Stimulated activated CD4-positive, alpha-beta T cell treated with anti-CD3 and anti-CD28 coated beads, Interleukin-4, amount 100 ng/mL, for 48 hours (primary cell): ENCODE data around the gene QSOX1.

Source experiments
- DNase-seq, 2 donors: peaks; one replicate each; pipeline ENCODE4 v3.0.0-alpha.2; 2020; ENCODE audit warnings: low read depth in 2 of 2

Gene QSOX1

DNA sequence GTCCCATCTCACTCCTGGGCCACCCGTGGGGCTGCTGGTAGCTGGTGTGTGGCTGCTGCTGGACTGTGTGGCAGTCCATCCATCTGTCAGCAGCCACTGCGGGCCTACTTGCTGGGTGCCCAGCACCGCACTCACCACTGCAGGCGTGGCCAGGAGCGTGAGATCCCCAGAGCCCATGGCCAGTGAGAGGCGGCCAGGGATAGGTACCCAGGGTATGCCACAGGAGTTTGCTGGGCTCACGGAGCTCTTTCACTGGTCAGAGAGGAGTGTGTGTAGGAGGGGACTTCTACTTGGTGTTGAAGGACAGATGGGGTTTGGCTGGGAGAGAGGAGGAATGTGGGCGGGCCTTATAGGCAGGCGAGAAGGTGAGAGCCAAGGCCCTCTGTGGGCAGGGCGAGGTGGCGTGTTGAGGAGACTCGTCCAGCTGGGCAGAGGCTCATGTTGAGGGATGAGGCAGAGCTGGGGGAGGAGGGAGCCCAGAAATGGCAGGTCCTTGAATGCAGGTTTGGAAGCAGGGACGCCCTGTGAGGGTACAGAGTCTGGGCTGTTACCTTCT lies 15.0 kb downstream of the QSOX1 start:
- no peak for DNase-seq

- DNase-seq: no peak
Measured at GRCh38 chr1:180170546-180171151, 16.0 kb downstream of the QSOX1 start.

DNA sequence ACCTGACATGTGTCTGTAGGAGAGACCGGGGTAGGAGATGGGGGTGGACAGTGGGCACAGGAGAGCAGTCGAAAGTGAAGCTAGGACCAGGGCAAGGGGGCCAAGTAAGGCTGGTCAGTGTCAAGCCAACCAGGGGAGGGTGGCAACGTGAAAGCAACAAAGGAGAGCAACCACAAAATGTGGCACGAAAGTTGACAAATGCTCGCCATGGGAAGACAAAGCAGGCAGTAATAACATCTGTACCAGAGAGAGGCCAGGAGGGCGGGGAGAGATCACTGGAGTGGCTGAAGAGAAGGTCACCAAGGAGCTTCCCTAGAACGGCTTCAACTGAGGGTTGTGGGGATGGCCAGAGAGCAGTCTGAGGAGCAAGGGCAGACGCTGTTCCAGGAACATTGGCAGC lies 17.0 kb downstream of the QSOX1 start:
- no peak for DNase-seq

DNA sequence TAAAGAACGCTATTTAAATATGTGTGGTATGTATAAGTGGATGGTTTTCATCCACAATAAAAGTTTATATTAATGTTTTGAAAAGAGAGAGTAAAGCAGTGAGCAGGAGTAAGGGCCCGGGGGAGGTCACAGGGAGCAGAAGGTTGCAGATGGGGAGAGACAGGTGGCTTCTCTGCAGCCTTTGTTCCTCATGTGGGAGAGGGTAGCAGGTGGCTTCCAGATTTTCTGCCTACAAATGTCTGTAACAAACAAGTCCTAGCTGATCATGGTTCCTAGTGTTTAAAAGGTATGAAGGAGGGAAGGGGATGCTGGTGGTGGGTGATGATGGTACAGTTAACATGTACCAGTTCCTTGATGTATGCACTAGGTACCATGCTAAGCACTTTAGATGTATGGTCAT lies 18.8 kb downstream of the QSOX1 start:
- no peak for DNase-seq

DNA sequence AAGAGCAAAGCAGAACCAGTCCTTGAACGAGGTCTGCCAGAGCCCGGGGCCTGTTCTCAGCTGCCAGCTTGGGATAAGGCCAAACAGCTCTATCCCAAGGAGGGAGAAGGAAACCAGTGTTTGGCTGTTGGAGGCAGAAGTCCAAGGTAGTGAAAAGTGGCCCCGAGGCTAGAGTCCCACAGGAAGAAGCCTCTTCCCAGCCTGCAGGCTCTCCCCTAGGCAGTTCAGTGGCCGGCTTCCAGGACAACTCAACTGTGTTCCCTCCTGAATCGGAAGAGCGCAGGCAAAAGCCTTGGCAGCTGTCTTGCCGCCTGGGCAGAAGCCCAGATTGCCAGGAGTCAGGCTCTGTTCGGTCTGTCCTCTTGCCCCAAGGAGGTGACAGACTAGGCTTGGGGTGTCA lies 19.3 kb downstream of the QSOX1 start:
- DNase-seq: no peak

DNA sequence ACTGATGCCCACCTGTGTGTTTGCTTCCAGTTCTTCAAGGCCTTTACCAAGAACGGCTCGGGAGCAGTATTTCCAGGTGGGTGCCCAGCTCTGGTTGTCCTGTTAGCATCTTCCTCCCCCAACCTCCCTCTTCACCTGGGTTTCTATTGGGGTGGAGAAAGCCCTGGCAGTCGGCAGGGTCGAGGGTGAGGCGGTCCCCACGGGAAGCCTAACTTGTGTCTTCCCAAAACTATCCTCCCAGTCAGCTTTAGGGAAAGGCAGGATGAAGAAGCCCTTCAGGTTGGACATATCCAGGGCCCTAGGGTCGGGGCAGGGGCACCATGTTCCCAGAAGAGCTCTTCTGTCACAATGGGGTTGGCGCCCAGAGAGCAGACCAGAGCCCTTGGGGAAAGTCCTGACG lies 20.6 kb downstream of the QSOX1 start:
- DNase-seq: no peak

GRCh38 chr1:180175806-180176205 lies 21.1 kb downstream of the QSOX1 start:
- DNase-seq: no peak

DNA sequence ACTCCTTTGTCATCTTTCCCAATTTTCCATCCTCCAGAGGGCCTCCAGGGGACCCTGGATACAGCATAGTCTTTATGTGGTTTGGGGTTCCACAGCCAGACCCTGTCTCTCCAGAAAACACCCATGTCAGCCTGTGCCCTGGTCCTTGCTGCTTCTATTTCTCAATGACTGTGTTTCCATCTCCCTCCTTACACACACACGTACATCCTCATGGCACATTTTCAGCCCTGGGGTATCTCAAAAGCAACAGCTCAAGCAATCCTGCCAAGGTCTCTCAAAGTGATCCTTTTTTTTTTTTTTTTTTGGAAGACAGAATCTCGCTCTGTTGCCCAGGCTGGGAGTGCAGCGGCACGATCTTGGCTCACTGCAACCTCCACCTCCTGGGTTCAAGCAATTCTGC lies 22.3 kb downstream of the QSOX1 start:
- DNase-seq: no peak

GRCh38 chr1:180177931-180178330 lies 23.3 kb downstream of the QSOX1 start:
- no peak for DNase-seq

GRCh38 chr1:180178511-180179161 lies 24.0 kb downstream of the QSOX1 start:
- peak; percentile 43 to 60 for DNase-seq

DNA sequence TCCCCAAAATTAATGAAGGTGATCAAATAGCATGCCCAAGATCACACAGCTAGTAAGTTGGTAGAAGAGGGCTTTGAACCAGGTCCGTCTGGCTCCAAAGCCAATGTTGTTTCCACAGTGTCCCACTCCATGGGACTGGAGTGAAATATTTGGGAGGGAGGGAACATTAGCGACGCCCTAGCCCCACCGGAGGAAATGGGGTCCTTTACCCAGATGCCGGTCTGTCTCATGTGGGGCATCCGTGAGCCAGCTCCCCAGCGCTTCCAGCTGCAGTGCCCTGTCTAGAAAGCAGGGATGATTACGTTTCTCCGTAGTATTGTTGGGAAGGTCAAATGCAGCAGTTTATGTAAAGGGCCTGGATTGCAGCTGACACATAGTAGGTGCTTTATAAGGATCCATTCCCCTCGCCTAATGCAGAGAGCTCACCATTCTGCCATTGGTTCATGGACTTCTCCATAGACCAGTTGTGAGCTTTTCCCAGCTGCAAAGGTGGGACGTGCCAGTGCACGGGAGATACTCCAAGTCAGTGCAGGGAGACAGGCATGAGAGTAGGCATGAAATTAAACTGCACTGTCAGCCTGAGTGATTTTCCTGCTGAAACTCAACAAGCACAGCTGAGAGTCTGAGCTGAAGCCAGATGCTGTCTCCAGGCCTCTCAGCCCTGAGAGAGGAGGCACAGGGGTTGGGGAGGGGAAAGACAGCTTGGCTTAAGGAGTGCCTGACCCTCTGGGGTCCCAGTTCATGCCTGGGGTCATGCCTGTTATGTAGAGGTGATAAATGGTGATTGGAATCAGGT lies 24.7 kb downstream of the QSOX1 start:
- DNase-seq: no peak

DNA sequence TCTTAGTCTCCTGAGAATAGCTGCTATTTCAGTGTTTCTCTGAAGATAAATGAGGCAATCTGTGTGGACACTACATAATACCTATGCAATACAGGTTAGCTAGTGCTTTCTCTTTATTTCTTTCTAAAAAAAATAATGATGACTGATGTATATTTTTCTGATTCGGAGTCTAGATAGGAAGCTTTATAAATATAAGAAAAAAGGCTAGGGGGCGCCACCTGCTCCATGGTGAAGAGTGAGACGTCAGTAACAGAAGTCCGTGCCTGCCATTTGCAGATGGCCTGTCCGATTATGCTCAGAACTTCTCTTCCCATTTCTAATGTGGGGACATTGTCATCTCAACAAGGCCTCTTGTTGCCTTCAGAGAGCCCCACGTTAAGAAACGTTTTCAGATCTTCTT lies 26.4 kb downstream of the QSOX1 start:
- peak; percentile 11 to 22 for DNase-seq

GRCh38 chr1:180181996-180182642 lies 27.4 kb downstream of the QSOX1 start:
- DNase-seq: no peak

DNA sequence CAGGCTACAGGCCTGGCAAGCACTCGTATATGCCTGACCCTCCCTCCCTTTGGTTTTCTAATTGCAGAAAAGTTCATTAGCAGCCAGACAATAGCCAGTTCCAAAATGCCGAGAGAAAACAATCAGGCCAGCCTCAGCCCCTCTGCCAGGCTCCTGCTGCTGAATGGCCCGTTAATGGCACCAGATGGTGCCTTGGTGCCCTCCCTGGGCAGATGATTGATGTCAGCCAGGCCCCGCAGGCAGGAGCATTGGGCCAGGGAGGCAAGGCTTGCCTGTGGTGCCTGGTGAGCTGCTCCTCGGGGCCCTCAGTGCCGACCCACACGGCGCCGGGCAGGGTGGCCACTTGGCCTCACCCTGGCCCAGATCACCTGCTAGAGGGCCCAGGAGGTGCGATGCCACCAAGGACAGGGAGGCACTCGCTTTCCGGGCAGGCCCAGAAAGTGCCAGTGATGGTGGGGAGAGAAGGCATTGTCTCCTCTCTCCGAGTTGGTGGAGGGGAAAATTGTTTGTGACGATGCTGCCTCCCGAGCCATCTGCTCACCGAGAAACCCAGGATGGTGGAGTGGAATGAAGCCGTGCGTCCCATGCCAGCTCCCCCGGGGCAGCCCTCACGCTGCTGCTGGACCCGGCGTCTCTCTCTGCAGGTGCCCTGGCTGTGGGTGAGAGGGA lies 28.1 kb downstream of the QSOX1 start:
- DNase-seq: no peak

GRCh38 chr1:180183426-180183825 lies 28.8 kb downstream of the QSOX1 start:
- no peak for DNase-seq

DNA sequence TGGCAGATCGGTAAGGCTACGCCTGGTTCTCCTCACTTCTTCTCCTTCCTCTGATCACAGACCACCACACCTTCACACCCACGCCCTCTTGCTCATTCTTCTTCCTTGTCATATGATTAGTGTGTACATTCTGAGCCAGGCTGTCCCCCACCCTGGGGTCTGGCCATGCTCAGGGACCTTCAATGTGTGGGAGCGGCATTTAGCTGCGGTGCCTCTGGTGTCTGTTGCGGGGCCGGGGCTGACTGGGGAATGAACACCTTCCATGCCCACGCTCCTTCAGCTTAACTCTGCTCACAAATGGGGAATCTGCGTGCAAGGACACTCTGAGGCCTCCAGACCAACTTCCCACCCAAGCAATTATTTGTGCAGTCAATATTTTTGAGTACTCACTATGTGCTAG lies 29.4 kb downstream of the QSOX1 start:
- no peak for DNase-seq

GRCh38 chr1:180185281-180185680 lies 30.6 kb downstream of the QSOX1 start:
- DNase-seq: no peak

- no peak for DNase-seq
Measured at GRCh38 chr1:180185971-180186645, 31.4 kb downstream of the QSOX1 start.

GRCh38 chr1:180186831-180187230 lies 32.2 kb downstream of the QSOX1 start:
- no peak for DNase-seq

GRCh38 chr1:180187626-180188025 lies 33.0 kb downstream of the QSOX1 start:
- DNase-seq: no peak

DNA sequence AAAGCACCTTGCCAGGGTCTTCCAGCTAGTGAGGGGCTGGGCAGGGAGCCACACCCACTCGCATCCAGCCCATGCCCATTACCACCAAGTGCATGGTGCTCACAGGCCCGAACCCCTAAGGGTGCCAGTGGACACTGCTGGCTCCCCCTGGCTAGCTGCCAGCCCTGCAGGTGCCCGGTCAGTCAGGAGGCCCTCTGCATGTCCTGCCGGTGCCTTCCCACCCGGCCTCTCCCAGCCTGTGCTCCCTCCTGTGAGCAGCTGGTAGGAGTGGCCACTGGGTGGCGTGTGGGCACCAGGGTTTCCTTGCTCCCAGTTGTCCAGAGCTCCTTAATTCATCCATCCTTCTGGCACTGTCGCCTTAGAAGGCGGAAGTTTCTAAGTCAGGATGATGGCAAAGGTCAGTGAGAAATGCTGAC lies 33.4 kb downstream of the QSOX1 start:
- no peak for DNase-seq
